HepG2 (cell line): ENCODE measurements around the gene NGEF. TPM values are rescaled to one million over a fixed set of nuclear protein-coding genes. Genes with fewer than 3 reads are reported as not detected.

Experiments used
- ATAC-seq: fragments of 200-7000 bp; cut with Tn5 transposase; 3 replicates; pipeline ENCODE4 v1.9.1; 2020; ENCODE audit warnings: mild to moderate bottlenecking, moderate library complexity
- BruUV-seq: library from RNA; stranded (reverse); fragments of 400-500 nt; replicated peaks from 2 replicates; lab custom pipeline; 2021; lab: Mats Ljungman, UMichigan
- CTCF ChIA-PET: fragments of 300-600 bp; formaldehyde crosslinking; extraction: SDS; loops from one replicate; lab custom pipeline; 2021; ENCODE audit warnings: low total read pairs, inconsistent platforms, low intra/inter-chr PET ratio; lab: Yijun Ruan, JAX
- POLR2A ChIA-PET: fragments of 350-600 bp; sonication (Branson Sonifier 250); formaldehyde crosslinking; loops from one replicate; lab custom pipeline; 2020; ENCODE audit warnings: antibody characterized with exemption, inconsistent platforms; lab: Yijun Ruan, JAX
- DNase-seq: peaks from one replicate; pipeline ENCODE4 v3.0.0-alpha.2; 2015; ENCODE audit warnings: low spot score
- FAIRE-seq: peaks from 3 replicates; lab custom pipeline; 2011; peaks lifted over from hg19 to GRCh38; lab: Jason Lieb, UNC
- H2AFZ ChIP-seq: one replicate; pipeline ENCODE4 v1.6.1; 2011; ENCODE audit warnings: low read length, inconsistent platforms
- H3K27ac ChIP-seq: fragments of 300-600 bp; 3 replicates; pipeline ENCODE4 v1.8.0; 2011; ENCODE audit warnings: mixed run types, mild to moderate bottlenecking, mixed read lengths, low read length, inconsistent platforms; ENCODE audit not compliant: insufficient read depth; ENCODE audit errors: extremely low read length
- H3K27me3 ChIP-seq, 2 experiments: fragments of 200-600 bp in 1 of 2; 2 replicates in 1 of 2; 3 replicates in 1 of 2; pipeline versions ENCODE4 v1.6.0 to v1.8.0; 2011; ENCODE audit warnings: low read length in 2 of 2, mild to moderate bottlenecking in 2 of 2, moderate library complexity in 2 of 2, inconsistent platforms in 1 of 2; ENCODE audit not compliant: insufficient read depth in 2 of 2, control insufficient read depth in 1 of 2
- H3K36me3 ChIP-seq, 2 experiments: fragments of 200-600 bp in 1 of 2; replicated peaks in 1 of 2; 2 replicates in 1 of 2; 3 replicates in 1 of 2; pipeline versions ENCODE4 v1.5.1 to v1.8.0; 2011; ENCODE audit warnings: low read length in 2 of 2, inconsistent platforms in 1 of 2; ENCODE audit not compliant: insufficient read depth in 2 of 2, control insufficient read depth in 1 of 2
- H3K4me1 ChIP-seq: 2 replicates; pipeline ENCODE4 v1.5.1; 2012; ENCODE audit warnings: low read length, inconsistent platforms; ENCODE audit not compliant: insufficient read depth
- H3K4me2 ChIP-seq: 2 replicates; pipeline ENCODE4 v1.6.0; 2011; ENCODE audit warnings: low read depth, low read length, inconsistent platforms
- H3K4me3 ChIP-seq, 3 experiments: fragments of 200-600 bp in 1 of 3; sonication (generic), shearing (Covaris generic) in 1 of 3; replicated peaks in 1 of 3; 2 replicates each; pipeline ENCODE4 v1.5.1; 2011 to 2016; ENCODE audit warnings: low read length in 3 of 3, inconsistent platforms in 2 of 3, low read depth in 2 of 3, mild to moderate bottlenecking in 2 of 3, control low read depth in 1 of 3, mixed read lengths in 1 of 3; ENCODE audit not compliant: insufficient read depth in 1 of 3
- H3K79me2 ChIP-seq: one replicate; pipeline ENCODE4 v1.6.1; 2011; ENCODE audit warnings: low read length, inconsistent platforms; ENCODE audit not compliant: insufficient read depth
- H3K9ac ChIP-seq: 2 replicates; pipeline ENCODE4 v1.6.0; 2011; ENCODE audit warnings: mild to moderate bottlenecking, low read depth, low read length, inconsistent platforms; ENCODE audit not compliant: insufficient read depth
- H3K9me3 ChIP-seq: 2 replicates; pipeline ENCODE4 v1.5.1; 2012; ENCODE audit warnings: mild to moderate bottlenecking, low read length
- H4K20me1 ChIP-seq: 2 replicates; pipeline ENCODE4 v1.6.0; 2011; ENCODE audit warnings: inconsistent platforms, mild to moderate bottlenecking, low read length, moderate library complexity; ENCODE audit not compliant: insufficient read depth
- ARHGAP35 ChIP-seq: sonication (generic); formaldehyde crosslinking; IDR thresholded peaks from 2 replicates; pipeline ENCODE4 v1.9.0; 2022; ENCODE audit warnings: mild to moderate bottlenecking, inconsistent platforms, moderate library complexity, missing genetic modification reagents, borderline replicate concordance
- ATF2 ChIP-seq: sonication (generic); formaldehyde crosslinking; IDR thresholded peaks from 2 replicates; pipeline ENCODE4 v1.4.0; 2020; ENCODE audit warnings: missing genetic modification reagents
- HNRNPK ChIP-seq: fragments of 200-400 bp; formaldehyde crosslinking; IDR thresholded peaks from 2 replicates; pipeline ENCODE4 v1.6.1; 2018; ENCODE audit warnings: low read length, low read depth, moderate library complexity, mild to moderate bottlenecking; ENCODE audit not compliant: poor library complexity, severe bottlenecking
- HNRNPL ChIP-seq: fragments of 200-400 bp; formaldehyde crosslinking; IDR thresholded peaks from 2 replicates; pipeline ENCODE4 v1.6.1; 2017; ENCODE audit warnings: mild to moderate bottlenecking, low read depth, low read length
- MTF1 ChIP-seq: sonication (generic); formaldehyde crosslinking; IDR thresholded peaks from 2 replicates; pipeline ENCODE4 v1.5.0; 2020; ENCODE audit warnings: missing genetic modification reagents
- NCOA2 ChIP-seq: sonication (generic); formaldehyde crosslinking; IDR thresholded peaks from 2 replicates; pipeline ENCODE4 v1.8.0; 2022; ENCODE audit warnings: inconsistent platforms
- NFATC3 ChIP-seq: sonication (generic); formaldehyde crosslinking; IDR thresholded peaks from 2 replicates; pipeline ENCODE4 v1.5.1; 2020; ENCODE audit warnings: mild to moderate bottlenecking, missing genetic modification reagents
- PCBP1 ChIP-seq: fragments of 200-400 bp; formaldehyde crosslinking; IDR thresholded peaks from 2 replicates; pipeline ENCODE4 v1.6.1; 2017; ENCODE audit warnings: mild to moderate bottlenecking, low read depth, low read length, borderline replicate concordance
- PTBP1 ChIP-seq: fragments of 200-400 bp; formaldehyde crosslinking; IDR thresholded peaks from 2 replicates; pipeline ENCODE4 v1.6.1; 2018; ENCODE audit warnings: low read length, low read depth; ENCODE audit not compliant: poor library complexity, severe bottlenecking
- SAFB2 ChIP-seq: sonication (generic); formaldehyde crosslinking; IDR thresholded peaks from 2 replicates; pipeline ENCODE4 v1.5.1; 2020; ENCODE audit warnings: missing genetic modification reagents, low read depth, mild to moderate bottlenecking, borderline replicate concordance
- ZBTB33 ChIP-seq: sonication (generic); formaldehyde crosslinking; IDR thresholded peaks from 2 replicates; pipeline ENCODE4 v1.4.0; 2020; ENCODE audit warnings: missing genetic modification reagents
- in situ Hi-C: cut with HindIII; loops from 2 replicates; pipeline ENCODE4 v1.10.0; 2017; ENCODE audit warnings: low pct_unique_long_range_greater_than_20kb; ENCODE audit not compliant: extremely low pct_ligation_motif_present
- intact Hi-C: fragments of 100-400 bp; cut with micrococcal nuclease; formaldehyde crosslinking; loops from one replicate; pipeline ENCODE4 v1.10.0; 2022; ENCODE audit not compliant: unreplicated experiment
- polyA plus RNA-seq, 8 experiments: library from polyadenylated mRNA; depleted of rRNA in 3 of 8; stranded (reverse) in 7 of 8; unstranded in 1 of 8; fragments of >200 nt; fragmentation: Illumina TruSeq in 4 of 8; extraction: Trizol in 4 of 8; gene quantifications; 2 replicates each; pipeline versions ENCODE4 v1.2.1 to v1.2.3, GENCODE V29; 2011 to 2016; ENCODE audit warnings: low read depth in 4 of 8, missing spikeins in 1 of 8, mixed read lengths in 1 of 8; ENCODE audit not compliant: insufficient read depth in 1 of 8
- total RNA-seq, 5 experiments: library from RNA; depleted of rRNA; stranded (reverse); fragments of >200 nt; fragmentation: Illumina TruSeq; extraction: Trizol; gene quantifications; 2 replicates each; pipeline ENCODE4 v1.2.3, GENCODE V29; 2016; ENCODE audit warnings: low read depth in 1 of 5
- TF ChIP-seq, protein P1 (sequence below): sonication (generic); formaldehyde crosslinking; IDR thresholded peaks from 2 replicates; pipeline ENCODE4 v1.5.0; 2020; ENCODE audit warnings: mild to moderate bottlenecking, missing genetic modification reagents, borderline replicate concordance
- TF ChIP-seq, protein P2 (sequence below): IDR thresholded peaks from 2 replicates; pipeline ENCODE4 v1.6.1; 2016
- TF ChIP-seq, protein P3 (sequence below): sonication (generic); formaldehyde crosslinking; conservative IDR thresholded peaks from 2 replicates; pipeline ENCODE4 v1.4.0; 2020; ENCODE audit warnings: missing genetic modification reagents

The NGEF gene
- total and polyA plus RNA-seq, 2 of the 13 experiments (the other 11 are each of a cell fraction or from before 2014, with no cell fraction given) = 14.4 to 36.9 TPM

- H3K4me3 ChIP-seq = no peak overlapping the region
- H3K27ac ChIP-seq = no peak overlapping the region
- no peak overlapping the region for H3K4me2 ChIP-seq
- intact Hi-C loops = no loop called here
- no TSS peak for BruUV-seq
- no peak overlapping the region for H3K9ac ChIP-seq
- H2AFZ ChIP-seq = no peak overlapping the region
- in situ Hi-C loops = no loop called here
- H3K4me1 ChIP-seq = no peaks in the 10 kb centered on the region
- ChIA-PET POLR2A (no interaction called here), CTCF (no interaction called here)
- H4K20me1 ChIP-seq = no peaks in the 10 kb centered on the region
- ATAC-seq (no peak), DNase-seq (no peak), FAIRE-seq (no peak)
- no peaks in the 10 kb centered on the region for H3K9me3 ChIP-seq
- no peak for TF ChIP-seq NFATC3 (CRISPR knock-in tag)
- no peak for TF ChIP-seq HNRNPK
- TF ChIP-seq NCOA2 (CRISPR knock-in tag) = no peak
- TF ChIP-seq SAFB2 (CRISPR knock-in tag) = no peak
- no peak for TF ChIP-seq PTBP1
- TF ChIP-seq MTF1 (CRISPR knock-in tag) = no peak
- no peak for TF ChIP-seq HNRNPL
- TF ChIP-seq, protein P1, sequence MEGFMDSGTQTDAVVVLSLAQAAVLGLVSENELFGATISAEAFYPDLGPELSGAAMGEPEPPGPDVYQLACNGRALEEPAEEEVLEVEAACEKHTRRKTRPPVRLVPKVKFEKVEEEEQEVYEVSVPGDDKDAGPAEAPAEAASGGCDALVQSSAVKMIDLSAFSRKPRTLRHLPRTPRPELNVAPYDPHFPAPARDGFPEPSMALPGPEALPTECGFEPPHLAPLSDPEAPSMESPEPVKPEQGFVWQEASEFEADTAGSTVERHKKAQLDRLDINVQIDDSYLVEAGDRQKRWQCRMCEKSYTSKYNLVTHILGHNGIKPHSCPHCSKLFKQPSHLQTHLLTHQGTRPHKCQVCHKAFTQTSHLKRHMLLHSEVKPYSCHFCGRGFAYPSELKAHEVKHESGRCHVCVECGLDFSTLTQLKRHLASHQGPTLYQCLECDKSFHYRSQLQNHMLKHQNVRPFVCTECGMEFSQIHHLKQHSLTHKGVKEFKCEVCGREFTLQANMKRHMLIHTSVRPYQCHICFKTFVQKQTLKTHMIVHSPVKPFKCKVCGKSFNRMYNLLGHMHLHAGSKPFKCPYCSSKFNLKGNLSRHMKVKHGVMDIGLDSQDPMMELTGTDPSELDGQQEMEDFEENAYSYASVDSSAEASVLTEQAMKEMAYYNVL (CRISPR knock-in tag) = no peak
- TF ChIP-seq, protein P2, sequence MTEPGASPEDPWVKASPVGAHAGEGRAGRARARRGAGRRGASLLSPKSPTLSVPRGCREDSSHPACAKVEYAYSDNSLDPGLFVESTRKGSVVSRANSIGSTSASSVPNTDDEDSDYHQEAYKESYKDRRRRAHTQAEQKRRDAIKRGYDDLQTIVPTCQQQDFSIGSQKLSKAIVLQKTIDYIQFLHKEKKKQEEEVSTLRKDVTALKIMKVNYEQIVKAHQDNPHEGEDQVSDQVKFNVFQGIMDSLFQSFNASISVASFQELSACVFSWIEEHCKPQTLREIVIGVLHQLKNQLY (CRISPR knock-in tag) = no peak
- no peak for TF ChIP-seq ZBTB33 (CRISPR knock-in tag)
- TF ChIP-seq PCBP1 = no peak
- TF ChIP-seq, protein P3, sequence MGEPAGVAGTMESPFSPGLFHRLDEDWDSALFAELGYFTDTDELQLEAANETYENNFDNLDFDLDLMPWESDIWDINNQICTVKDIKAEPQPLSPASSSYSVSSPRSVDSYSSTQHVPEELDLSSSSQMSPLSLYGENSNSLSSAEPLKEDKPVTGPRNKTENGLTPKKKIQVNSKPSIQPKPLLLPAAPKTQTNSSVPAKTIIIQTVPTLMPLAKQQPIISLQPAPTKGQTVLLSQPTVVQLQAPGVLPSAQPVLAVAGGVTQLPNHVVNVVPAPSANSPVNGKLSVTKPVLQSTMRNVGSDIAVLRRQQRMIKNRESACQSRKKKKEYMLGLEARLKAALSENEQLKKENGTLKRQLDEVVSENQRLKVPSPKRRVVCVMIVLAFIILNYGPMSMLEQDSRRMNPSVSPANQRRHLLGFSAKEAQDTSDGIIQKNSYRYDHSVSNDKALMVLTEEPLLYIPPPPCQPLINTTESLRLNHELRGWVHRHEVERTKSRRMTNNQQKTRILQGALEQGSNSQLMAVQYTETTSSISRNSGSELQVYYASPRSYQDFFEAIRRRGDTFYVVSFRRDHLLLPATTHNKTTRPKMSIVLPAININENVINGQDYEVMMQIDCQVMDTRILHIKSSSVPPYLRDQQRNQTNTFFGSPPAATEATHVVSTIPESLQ = no peak
- no peak for TF ChIP-seq ARHGAP35
- no peak for TF ChIP-seq ATF2
- no peaks in the 10 kb centered on the region for H3K79me2 ChIP-seq
- H3K36me3 ChIP-seq = peaks cover 8 to 37% of the 10 kb centered on the region in 2 experiments
- no peaks in the 10 kb centered on the region for H3K27me3 ChIP-seq
Observed at GRCh38 chr2:232924433-232924832, 88.6 kb downstream of the NGEF start.
